ENCODE data around the gene MXRA8.

MXRA8 gene

DNA sequence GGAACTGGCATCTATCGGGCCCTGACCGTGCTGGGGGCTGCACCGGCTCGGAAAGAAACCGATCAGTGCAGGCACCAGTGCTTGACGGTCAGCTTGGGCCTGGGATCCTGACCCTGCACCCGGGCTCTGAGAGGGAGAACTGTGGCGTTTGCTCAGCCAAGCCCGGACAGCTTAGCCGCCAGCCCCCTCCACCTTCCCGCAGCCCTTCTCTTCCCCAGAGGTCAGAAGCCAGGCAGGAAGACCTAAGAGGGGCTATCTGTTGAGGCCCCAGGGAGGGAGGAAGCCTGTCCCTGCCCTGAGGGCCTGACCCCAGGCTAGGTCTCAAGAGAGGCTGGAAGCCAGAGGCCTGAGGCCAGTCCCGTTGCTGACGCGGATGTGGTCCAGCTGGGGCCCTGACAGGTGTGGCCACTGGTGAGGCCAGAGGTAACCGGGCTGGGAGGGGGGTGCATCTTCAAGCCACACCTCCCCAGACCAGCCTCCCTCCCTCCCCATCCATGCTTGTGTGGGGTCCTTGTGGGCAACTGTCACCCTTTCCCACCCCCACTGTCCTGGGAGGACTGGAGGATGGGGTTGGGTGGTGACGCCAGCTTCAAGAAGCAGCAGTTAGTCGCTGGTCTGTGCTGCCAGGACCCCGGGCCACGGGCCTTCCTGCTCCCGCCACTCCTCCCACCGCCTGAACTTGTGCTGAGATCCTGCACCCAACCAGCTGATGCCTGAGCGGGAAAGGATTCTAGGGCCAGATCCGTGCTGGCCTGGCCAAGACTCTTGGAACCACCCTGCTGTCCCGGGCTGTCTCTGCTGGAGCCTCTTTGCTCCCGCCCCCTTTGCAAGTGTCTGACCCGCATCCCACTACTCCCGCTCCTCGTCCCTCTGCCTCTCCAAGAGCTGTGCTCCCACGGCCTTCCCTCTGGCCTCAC, 6.6 kb downstream of the MXRA8 start:
- in situ Hi-C loops (cut with HindIII; ENCODE audit: low sequenced_read_pairs): no loop called here

GRCh38 chr1:1349256-1350012, 8.9 kb downstream of the MXRA8 start, which contains the start of gene DVL1:
Gene DVL1 (minus strand): TSS chr1:1349418. CDS start chr1:1349065, 353 bp downstream.
- in situ Hi-C loops (cut with HindIII; ENCODE audit: low sequenced_read_pairs): no loop called here

DNA sequence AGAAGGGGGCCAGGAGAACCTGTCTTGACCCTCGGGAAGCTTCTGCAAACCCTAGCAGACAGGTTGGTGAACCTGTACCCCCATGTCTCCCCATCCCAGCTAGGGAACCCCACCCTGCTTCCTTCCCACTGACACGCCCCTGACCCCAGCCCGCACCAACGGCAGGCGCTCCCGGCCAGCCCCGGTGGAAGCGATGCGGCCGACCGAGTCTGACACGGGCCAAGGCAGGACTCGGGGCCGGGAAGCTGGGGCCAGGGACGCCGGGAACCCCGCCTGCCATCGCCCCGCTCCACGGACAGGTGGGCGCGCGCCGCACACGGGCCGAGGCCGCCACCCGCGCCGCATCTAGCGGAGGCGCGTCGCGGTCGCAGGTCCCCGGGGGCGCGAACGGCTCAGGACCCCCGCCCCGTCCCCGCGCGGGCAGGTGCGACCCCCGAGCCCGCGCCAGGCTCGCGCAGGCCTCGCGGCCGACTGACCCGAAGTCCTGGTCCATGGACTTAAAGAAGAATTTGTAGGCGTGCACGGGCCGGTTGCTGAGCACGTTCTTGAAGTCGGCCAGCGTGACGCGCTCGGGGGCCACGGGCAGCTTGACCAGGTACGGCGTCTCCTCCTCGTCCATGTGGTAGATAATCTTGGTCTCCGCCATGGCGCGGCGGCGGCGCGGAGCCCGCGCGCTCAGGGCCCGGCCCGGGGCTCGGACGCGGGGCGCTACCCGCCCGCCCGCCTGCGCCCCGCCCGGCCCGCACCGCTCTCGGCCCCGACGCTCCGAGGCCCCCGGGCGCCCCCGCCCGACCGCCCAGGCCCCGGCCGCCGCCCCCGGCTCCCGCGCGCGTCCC, 9.7 kb downstream of the MXRA8 start:
- in situ Hi-C loops (cut with HindIII; ENCODE audit: low sequenced_read_pairs): no loop called here

GRCh38 chr1:1347663-1348419, 10.5 kb downstream of the MXRA8 start:
- in situ Hi-C loops (cut with HindIII; ENCODE audit: low sequenced_read_pairs): no loop called here

- in situ Hi-C loops (cut with HindIII; ENCODE audit: low sequenced_read_pairs): no loop called here
Observed at GRCh38 chr1:1347026-1347595, 11.2 kb downstream of the MXRA8 start.

DNA sequence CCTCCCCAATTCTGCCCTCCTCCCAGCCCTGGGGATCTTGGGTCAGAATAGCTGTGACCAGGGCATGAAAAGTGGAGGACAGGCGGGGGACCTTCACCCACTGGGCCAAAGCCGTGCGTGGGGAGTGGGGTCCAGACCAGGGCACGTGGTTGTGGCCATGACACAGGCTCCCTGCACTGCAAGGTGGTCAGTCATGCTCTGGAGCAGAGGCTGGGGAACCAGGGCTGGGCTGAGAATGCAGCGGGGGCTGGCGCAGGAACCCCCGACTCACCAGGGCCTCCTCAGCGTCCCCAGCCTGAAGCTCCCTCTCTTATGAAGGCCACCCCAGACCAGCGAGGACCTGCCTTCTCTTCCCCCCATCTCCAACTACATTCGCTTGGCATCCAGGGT, 11.9 kb downstream of the MXRA8 start:
- in situ Hi-C loops (cut with HindIII; ENCODE audit: low sequenced_read_pairs): no loop called here

DNA sequence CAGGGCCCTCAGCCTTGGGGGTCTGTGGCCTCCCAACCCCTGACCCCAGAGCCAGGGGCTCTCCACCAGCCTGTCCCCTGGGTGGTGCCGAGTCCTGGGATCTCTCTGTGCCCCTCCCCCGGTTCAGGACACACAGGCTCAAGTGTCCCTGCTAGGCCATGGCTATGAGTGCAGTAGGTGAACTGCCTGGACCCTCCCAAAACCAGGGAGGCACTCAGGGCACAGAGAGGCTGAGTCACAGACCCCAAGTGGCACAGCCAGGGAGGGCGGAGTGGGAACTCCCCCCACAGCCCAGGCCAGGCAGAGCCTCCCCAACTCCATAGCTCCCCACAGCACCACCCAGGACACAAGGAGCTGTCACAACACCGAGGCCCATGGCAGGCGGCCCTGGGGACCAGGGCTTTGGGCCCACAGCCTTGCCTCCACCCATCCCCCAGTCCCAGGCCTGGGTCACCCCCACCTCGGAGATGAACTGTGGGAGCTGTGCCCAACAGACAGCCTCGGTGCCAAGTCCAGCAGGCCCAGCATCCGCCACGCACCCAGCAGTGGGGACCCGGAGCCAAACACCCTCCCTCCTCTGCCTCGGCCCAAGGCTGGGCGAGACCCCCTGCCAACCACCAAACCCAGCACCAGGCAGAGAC, 12.4 kb downstream of the MXRA8 start:
- in situ Hi-C loops (cut with HindIII; ENCODE audit: low sequenced_read_pairs): no loop called here

DNA sequence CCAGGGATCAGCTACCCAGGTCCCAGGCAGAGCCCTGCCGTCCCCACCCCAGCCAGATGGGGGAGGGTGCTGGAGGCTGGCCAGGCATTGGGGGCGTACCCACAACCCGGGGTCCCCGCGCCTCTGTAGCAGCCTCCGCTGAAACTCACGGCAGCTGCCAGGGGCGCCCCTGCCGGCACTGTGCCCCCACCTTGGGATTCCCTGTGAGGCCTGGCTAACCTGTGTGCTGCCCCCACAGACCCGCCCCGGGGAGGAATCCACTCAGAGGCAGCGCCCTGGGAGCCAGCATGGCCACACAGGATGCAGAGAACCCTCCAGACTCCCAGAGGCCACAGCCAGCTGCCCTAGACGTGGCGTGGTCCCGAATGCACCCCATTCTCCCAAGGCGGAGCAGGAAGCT, 13.0 kb downstream of the MXRA8 start:
- in situ Hi-C loops (cut with HindIII; ENCODE audit: low sequenced_read_pairs): no loop called here

DNA sequence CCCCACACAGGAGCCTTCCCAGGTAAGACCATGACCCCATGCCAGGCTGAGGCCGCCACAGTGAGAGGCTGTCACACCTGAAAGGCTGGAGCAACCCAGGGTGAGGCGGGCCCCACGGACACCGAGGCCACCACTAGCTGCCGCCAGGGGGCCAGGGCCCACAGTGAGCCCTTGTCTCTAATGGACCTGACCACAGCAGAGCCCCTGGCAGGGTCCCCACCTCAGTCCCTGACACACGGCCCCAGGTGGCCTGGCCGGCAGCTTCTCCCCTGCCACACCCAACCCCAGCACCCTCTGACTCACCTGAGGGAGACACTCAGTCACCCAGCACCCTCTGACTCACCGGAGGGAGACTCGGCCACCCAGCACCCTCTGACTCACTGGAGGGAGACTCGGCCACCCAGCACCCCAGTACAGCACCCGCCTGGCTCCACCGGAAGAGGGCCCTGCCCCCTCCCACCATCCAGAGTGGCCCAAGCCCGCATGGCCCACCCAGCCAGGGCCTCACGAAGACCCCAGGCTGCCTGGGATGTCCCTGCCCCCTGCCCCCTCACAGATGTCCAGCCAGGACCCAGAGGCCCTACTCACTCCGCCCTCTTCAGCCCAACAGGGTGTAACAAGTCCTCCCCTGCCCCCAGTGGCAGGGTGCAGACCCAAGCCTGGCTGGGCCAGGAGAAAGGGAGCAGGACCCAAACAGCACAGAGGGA, 13.5 kb downstream of the MXRA8 start:
- in situ Hi-C loops (cut with HindIII; ENCODE audit: low sequenced_read_pairs): no loop called here

DNA sequence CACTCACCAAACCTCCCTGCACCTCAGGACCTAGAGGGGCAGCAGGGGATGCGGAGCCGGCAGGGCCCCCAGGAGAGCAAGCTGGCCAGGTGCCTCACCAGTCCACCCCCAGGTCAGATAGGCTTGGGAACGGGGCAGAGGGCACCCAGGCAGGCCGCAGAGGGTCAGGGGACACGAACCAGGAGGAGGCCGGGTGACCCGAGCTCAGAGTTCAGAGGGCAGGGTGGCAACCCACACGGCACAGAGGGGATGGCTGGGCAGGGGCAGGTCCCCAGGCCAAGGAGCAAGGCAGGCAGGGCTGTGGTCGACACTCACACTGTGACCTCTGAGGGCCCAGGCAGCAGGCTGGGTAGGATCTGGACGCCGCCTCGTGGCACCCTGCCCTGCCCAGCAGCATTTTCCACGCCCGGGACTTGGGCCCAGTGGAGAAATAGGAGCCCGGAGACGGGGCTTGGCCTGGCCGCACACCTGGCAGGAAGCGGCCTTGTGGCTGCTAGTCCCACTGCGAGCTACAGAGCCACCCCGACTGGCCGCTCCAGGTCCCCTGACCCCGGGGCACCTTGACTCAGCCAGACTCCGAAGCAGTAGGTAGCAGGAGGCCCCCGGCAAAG, 14.4 kb downstream of the MXRA8 start:
- in situ Hi-C loops (cut with HindIII; ENCODE audit: low sequenced_read_pairs): no loop called here

DNA sequence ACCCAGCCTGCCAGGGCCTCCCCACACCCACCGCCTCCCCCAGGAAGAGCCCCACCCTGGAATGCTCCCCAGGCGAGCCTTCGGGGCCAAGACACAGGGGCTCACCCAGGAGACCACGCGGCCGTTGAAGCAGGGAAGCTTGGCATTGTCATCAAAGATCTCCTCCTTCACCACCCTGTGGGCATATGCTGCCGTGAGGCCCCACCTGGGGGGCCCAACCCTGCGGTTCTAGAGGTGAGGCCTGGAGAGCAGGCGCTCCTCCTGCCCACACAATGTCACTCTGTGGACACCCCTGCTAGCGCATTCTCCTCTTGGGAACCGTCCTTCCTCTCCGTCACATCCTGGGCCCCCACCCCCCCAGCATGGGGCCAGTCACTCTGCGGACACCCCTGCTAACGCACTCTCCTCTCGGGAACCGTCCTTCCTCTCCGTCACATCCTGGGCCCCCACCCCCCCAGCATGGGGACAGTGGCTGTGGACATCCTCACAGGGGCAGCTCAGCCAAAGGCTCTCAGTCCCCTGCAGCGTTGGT, 15.7 kb downstream of the MXRA8 start:
- in situ Hi-C loops (cut with HindIII; ENCODE audit: low sequenced_read_pairs): no loop called here

DNA sequence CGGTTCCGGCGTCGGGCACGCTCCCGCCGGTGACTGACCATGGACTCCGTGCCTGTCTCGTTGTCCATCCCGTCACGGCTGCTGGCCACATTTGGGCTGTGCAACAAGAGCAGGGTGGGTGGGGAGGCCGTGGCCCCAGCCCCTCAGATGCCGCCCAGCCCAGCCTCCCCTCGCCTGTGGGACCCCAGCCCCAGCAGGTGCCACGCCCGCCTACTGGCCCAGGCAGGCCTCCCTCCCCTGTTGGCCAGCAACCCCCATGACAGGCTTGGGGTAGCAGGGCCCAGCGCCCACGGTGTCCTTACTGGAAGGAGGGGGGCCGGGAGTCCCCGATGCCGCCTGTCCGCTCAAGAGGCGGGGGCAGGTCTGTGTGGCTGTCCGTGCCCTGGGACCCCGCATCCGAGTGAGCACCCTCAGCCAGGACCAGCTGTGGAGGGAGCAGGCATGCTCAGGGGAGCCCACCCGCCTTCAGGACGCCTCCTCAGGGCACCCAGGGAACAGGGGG, 16.2 kb downstream of the MXRA8 start:
- in situ Hi-C loops (cut with HindIII; ENCODE audit: low sequenced_read_pairs): no loop called here

- in situ Hi-C loops (cut with HindIII; ENCODE audit: low sequenced_read_pairs): no loop called here
Observed at GRCh38 chr1:1341549-1342021, 16.8 kb downstream of the MXRA8 start.

DNA sequence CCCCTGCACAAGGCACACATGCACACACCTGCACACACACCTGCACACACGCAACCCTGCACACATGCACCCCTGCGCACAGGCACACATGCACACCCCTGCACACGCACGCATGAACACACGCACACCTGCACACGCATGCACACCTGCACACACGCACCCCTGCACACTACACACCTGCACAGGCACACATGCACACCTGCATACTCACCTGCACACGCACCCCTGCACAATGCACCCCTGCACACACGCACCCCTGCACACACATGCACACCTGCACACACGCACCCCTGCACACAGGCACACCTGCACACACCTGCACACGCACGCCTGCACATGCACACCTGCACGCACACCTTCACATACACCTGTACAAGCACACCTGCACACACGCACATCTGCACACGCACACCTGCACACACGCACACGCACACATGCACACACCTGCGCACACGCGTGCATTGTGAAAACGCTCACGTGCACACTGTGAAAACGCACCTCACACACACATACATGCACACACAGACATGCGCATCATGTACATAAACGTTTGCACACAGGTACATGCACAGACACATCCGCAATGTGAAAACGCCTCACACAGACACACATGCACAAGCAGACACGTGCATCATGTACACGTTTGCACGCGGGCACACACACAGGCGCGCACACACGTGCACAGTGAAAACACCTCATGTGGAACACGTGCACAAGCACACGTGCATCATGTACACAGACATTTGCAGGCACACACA, 17.4 kb downstream of the MXRA8 start:
- in situ Hi-C loops (cut with HindIII; ENCODE audit: low sequenced_read_pairs): no loop called here

- in situ Hi-C loops (cut with HindIII; ENCODE audit: low sequenced_read_pairs): no loop called here
Observed at GRCh38 chr1:1340185-1340584, 18.2 kb downstream of the MXRA8 start.

GRCh38 chr1:1338278-1338677, 20.1 kb downstream of the MXRA8 start:
- in situ Hi-C loops (cut with HindIII; ENCODE audit: low sequenced_read_pairs): no loop called here

GRCh38 chr1:1337793-1338147, 20.6 kb downstream of the MXRA8 start:
- in situ Hi-C loops (cut with HindIII; ENCODE audit: low sequenced_read_pairs): no loop called here

Data from DLD1 (cell line).